A549 (cell line): ENCODE results near the gene BIRC7. TPM values are rescaled to one million over a fixed set of nuclear protein-coding genes. Genes with fewer than 3 reads are reported as not detected.

ENCODE experiments used
- ATAC-seq, 2 experiments: fragments of 200-7000 bp in 1 of 2; fragments of >200 bp in 1 of 2; cut with Nextera tagmentation in 1 of 2; cut with Tn5 transposase in 1 of 2; 3 replicates each; pipeline versions ENCODE4 v1.8.0 to v1.9.1; 2018 to 2020; ENCODE audit warnings: mild to moderate bottlenecking in 1 of 2, moderate library complexity in 1 of 2
- CTCF ChIA-PET: fragments of 300-600 bp; sonication (Branson Sonifier 250); formaldehyde crosslinking; extraction: SDS; loops from one replicate; lab custom pipeline; 2021; ENCODE audit warnings: antibody characterized with exemption, inconsistent platforms; lab: Yijun Ruan, JAX
- POLR2A ChIA-PET: fragments of 350-600 bp; formaldehyde crosslinking; extraction: SDS; loops from one replicate; lab custom pipeline; 2021; ENCODE audit warnings: antibody characterized with exemption, inconsistent platforms; lab: Yijun Ruan, JAX
- DNase-seq, 2 experiments: peaks; one replicate each; pipeline versions ENCODE4 v3.0.0 to v3.0.0-alpha.2; 2011 to 2016; ENCODE audit warnings: low read depth in 1 of 2, low spot score in 1 of 2
- FAIRE-seq: peaks from 2 replicates; lab custom pipeline; 2011; peaks lifted over from hg19 to GRCh38; lab: Jason Lieb, UNC
- H3K27ac ChIP-seq, 2 experiments: fragments of >200 bp; sonication (Bioruptor Twin); formaldehyde crosslinking; 3 replicates each; pipeline ENCODE4 v1.5.1; 2016 to 2017
- H3K4me1 ChIP-seq: fragments of >200 bp; sonication (Bioruptor Twin); formaldehyde crosslinking; 3 replicates; pipeline ENCODE4 v1.6.1; 2016
- H3K4me2 ChIP-seq: fragments of >200 bp; sonication (Bioruptor Twin); formaldehyde crosslinking; 3 replicates; pipeline ENCODE4 v1.6.1; 2016
- H3K4me3 ChIP-seq: fragments of >200 bp; sonication (Bioruptor Twin); formaldehyde crosslinking; 3 replicates; pipeline ENCODE4 v1.5.1; 2016
- H3K9me3 ChIP-seq: fragments of >200 bp; sonication (Bioruptor Twin); formaldehyde crosslinking; 3 replicates; pipeline ENCODE4 v1.6.1; 2016
- BCL3 ChIP-seq: fragments of >200 bp; sonication (Bioruptor Twin); formaldehyde crosslinking; IDR thresholded peaks from 3 replicates; pipeline ENCODE4 v1.6.1; 2016
- BHLHE40 ChIP-seq: IDR thresholded peaks from 2 replicates; pipeline ENCODE4 v1.6.1; 2012; ENCODE audit warnings: low read depth, low read length, inconsistent platforms
- CBX2 ChIP-seq: fragments of 200-600 bp; sonication (generic); IDR thresholded peaks from 2 replicates; pipeline ENCODE4 v1.6.1; 2016; ENCODE audit warnings: low read depth, mild to moderate bottlenecking, borderline replicate concordance
- CBX8 ChIP-seq: fragments of 200-600 bp; sonication (generic); IDR thresholded peaks from 2 replicates; pipeline ENCODE4 v1.6.1; 2016
- CEBPB ChIP-seq, 2 experiments: fragments of >200 bp in 1 of 2; sonication (Bioruptor Twin) in 1 of 2; formaldehyde crosslinking in 1 of 2; IDR thresholded peaks; 2 replicates each; pipeline ENCODE4 v1.6.1; 2012 to 2016
- CHD4 ChIP-seq: fragments of 200-600 bp; sonication (generic); IDR thresholded peaks from 2 replicates; pipeline ENCODE4 v1.6.1; 2016; ENCODE audit warnings: antibody characterized with exemption, mild to moderate bottlenecking, borderline replicate concordance
- CTCF ChIP-seq: fragments of >200 bp; sonication (Bioruptor Twin); formaldehyde crosslinking; IDR thresholded peaks from 3 replicates; pipeline ENCODE4 v1.5.1; 2016
- EHF ChIP-seq: fragments of 250-450 bp; sonication (Bioruptor Pico); IDR thresholded peaks from 2 replicates; pipeline ENCODE4 v1.5.0; 2020; ENCODE audit warnings: mild to moderate bottlenecking
- EP300 ChIP-seq, 2 experiments: fragments of >200 bp; sonication (Bioruptor Twin); formaldehyde crosslinking; IDR thresholded peaks; 2 replicates in 1 of 2; 3 replicates in 1 of 2; pipeline ENCODE4 v1.6.1; 2016 to 2017
- FOSB ChIP-seq: fragments of 250-450 bp; sonication (Bioruptor Pico); IDR thresholded peaks from 2 replicates; pipeline ENCODE4 v1.5.0; 2020; ENCODE audit warnings: mild to moderate bottlenecking, moderate library complexity
- FOSL2 ChIP-seq, 2 experiments: fragments of 450-650 bp in 1 of 2; fragments of >200 bp in 1 of 2; sonication (Bioruptor Twin) in 1 of 2; formaldehyde crosslinking; IDR thresholded peaks; 2 replicates each; pipeline versions ENCODE4 v1.5.0 to v1.6.1; 2016 to 2020; ENCODE audit warnings: mild to moderate bottlenecking in 1 of 2, moderate library complexity in 1 of 2
- FOXS1 ChIP-seq: fragments of 250-450 bp; sonication (Bioruptor Pico); IDR thresholded peaks from 2 replicates; pipeline ENCODE4 v1.5.0; 2020; ENCODE audit warnings: mild to moderate bottlenecking, moderate library complexity
- HES2 ChIP-seq: fragments of >200 bp; sonication (Bioruptor Twin); formaldehyde crosslinking; IDR thresholded peaks from 2 replicates; pipeline ENCODE4 v1.6.1; 2016
- HOXB13 ChIP-seq: fragments of 250-450 bp; sonication (Bioruptor Pico); IDR thresholded peaks from 2 replicates; pipeline ENCODE4 v1.5.0; 2020; ENCODE audit warnings: low read depth, mild to moderate bottlenecking, moderate library complexity
- JUN ChIP-seq, 2 experiments: fragments of >200 bp; sonication (Bioruptor Twin); formaldehyde crosslinking; IDR thresholded peaks; 2 replicates in 1 of 2; 3 replicates in 1 of 2; pipeline ENCODE4 v1.6.1; 2016 to 2017
- MAZ ChIP-seq: fragments of 150-350 bp; IDR thresholded peaks from 2 replicates; pipeline ENCODE4 v1.6.1; 2014; ENCODE audit warnings: antibody characterized with exemption, low read depth, low read length, borderline replicate concordance
- MYC ChIP-seq: IDR thresholded peaks from 2 replicates; pipeline ENCODE4 v1.6.1; 2012; ENCODE audit warnings: mild to moderate bottlenecking, inconsistent platforms, low read length, improper control_type of control experiment, borderline replicate concordance
- NR3C1 ChIP-seq: fragments of >200 bp; sonication (Bioruptor Twin); formaldehyde crosslinking; IDR thresholded peaks from 3 replicates; pipeline ENCODE4 v1.6.1; 2017
- POLR2AphosphoS2 ChIP-seq: conservative IDR thresholded peaks from 2 replicates; pipeline ENCODE4 v1.6.1; 2012; ENCODE audit warnings: low read length, improper control_type of control experiment, inconsistent platforms
- RAD21 ChIP-seq, 2 experiments: fragments of >200 bp in 1 of 2; sonication (Bioruptor Twin) in 1 of 2; formaldehyde crosslinking in 1 of 2; IDR thresholded peaks in 1 of 2; conservative IDR thresholded peaks in 1 of 2; 2 replicates in 1 of 2; 3 replicates in 1 of 2; pipeline ENCODE4 v1.6.1; 2012 to 2018; ENCODE audit warnings: inconsistent platforms in 1 of 2
- RARB ChIP-seq: fragments of 250-450 bp; sonication (Bioruptor Pico); IDR thresholded peaks from 2 replicates; pipeline ENCODE4 v1.8.0; 2021; ENCODE audit warnings: mild to moderate bottlenecking, moderate library complexity
- REST ChIP-seq: fragments of 200-600 bp; sonication (generic); IDR thresholded peaks from 2 replicates; pipeline ENCODE4 v1.6.1; 2016; ENCODE audit warnings: antibody characterized with exemption, mild to moderate bottlenecking, moderate library complexity
- RFX5 ChIP-seq: fragments of 450-650 bp; IDR thresholded peaks from 2 replicates; pipeline ENCODE4 v1.7.1; 2014; ENCODE audit warnings: antibody characterized with exemption, mild to moderate bottlenecking, moderate library complexity
- SMC3 ChIP-seq: fragments of >200 bp; sonication (Bioruptor Twin); formaldehyde crosslinking; IDR thresholded peaks from 3 replicates; pipeline ENCODE4 v1.6.1; 2018; ENCODE audit warnings: inconsistent platforms
- TFCP2L1 ChIP-seq: fragments of 250-450 bp; sonication (Bioruptor Pico); IDR thresholded peaks from 2 replicates; pipeline ENCODE4 v1.5.0; 2021; ENCODE audit warnings: mild to moderate bottlenecking
- USF2 ChIP-seq: fragments of 450-650 bp; IDR thresholded peaks from 2 replicates; pipeline ENCODE4 v1.6.1; 2014; ENCODE audit warnings: antibody characterized with exemption
- ZC3H11A ChIP-seq: fragments of 450-650 bp; IDR thresholded peaks from 2 replicates; pipeline ENCODE4 v1.6.1; 2014; ENCODE audit warnings: antibody characterized with exemption, mild to moderate bottlenecking
- ZNF302 ChIP-seq: fragments of 250-450 bp; sonication (Bioruptor Pico); IDR thresholded peaks from 2 replicates; pipeline ENCODE4 v1.9.0; 2021; ENCODE audit warnings: inconsistent platforms, mild to moderate bottlenecking, moderate library complexity
- WGBS: methylation state at CpG from one replicate; pipeline ENCODE4 v1.1.6; 2017; ENCODE audit errors: missing lambda C conversion rate; 5-methylcytosine and 5-hydroxymethylcytosine counted together
- polyA plus RNA-seq, 4 experiments: library from polyadenylated mRNA; depleted of rRNA in 3 of 4; stranded (reverse); fragments of >200 nt; fragmentation: RNase III in 1 of 4; extraction: RNeasy Plus Mini Kit Qiagen cat#74134 plus additional on column Dnase treatment in 1 of 4; gene quantifications; 2 replicates in 3 of 4; 3 replicates in 1 of 4; pipeline ENCODE4 v1.2.3, GENCODE V29; 2011 to 2017

The BIRC7 gene
- polyA plus RNA-seq, 2 of the 4 experiments (the other 2 are of a cell fraction): 0.63 to 4.9 TPM

DNA sequence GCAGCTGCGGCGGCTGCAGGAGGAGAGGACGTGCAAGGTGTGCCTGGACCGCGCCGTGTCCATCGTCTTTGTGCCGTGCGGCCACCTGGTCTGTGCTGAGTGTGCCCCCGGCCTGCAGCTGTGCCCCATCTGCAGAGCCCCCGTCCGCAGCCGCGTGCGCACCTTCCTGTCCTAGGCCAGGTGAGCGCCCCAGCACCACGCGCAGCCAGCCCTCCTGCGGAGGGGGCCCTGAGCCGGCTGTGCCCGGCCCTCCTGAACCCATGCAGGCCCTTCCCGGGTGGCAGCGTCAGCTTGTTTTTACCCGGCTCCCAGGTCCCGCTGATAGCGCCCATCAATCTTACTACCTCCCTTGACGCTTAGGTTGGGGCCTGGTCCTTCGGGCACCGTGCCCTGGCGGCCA is 3.7 kb downstream of the BIRC7 start:
- POLR2A ChIA-PET: no interaction called here
- DNase-seq (no peak), FAIRE-seq (no peak), ATAC-seq (no peak)
- CTCF ChIA-PET: interaction anchor here (1.5 to 11.7 kb wide), 3 partner anchors 14 to 56 kb away, joined by 3 to 131 read pairs (median 60); partner anchors contain the start of gene NKAIN4
- H3K4me1 ChIP-seq: peaks cover 64% of the 10 kb centered on the region
- no peak overlapping the region for H3K4me2 ChIP-seq
- H3K27ac ChIP-seq: peak overlapping the region in 1 of 2 experiments; percentile 99; a peak in 4 of 6 replicates
- H3K9me3 ChIP-seq: no peaks in the 10 kb centered on the region
- no peak for TF ChIP-seq ZNF302 (CRISPR knock-in tag)
- TF ChIP-seq CHD4: no peak
- no peak for TF ChIP-seq RARB
- no peak for TF ChIP-seq MAZ
- no peak for TF ChIP-seq TFCP2L1 (CRISPR knock-in tag)
- no peak for TF ChIP-seq CBX8
- TF ChIP-seq FOSB: no peak
- TF ChIP-seq POLR2AphosphoS2: no peak
- TF ChIP-seq RAD21 (conservative IDR thresholded peaks at IDR 0.05 in 1 of 2, IDR thresholded peaks at IDR 0.05 in 1 of 2): no peak
- no peak for TF ChIP-seq FOXS1 (CRISPR knock-in tag)
- TF ChIP-seq JUN (IDR thresholded peaks at IDR 0.05): no peak
- no peak for TF ChIP-seq USF2
- TF ChIP-seq CEBPB (IDR thresholded peaks at IDR 0.05): no peak
- H3K4me3 ChIP-seq: no peak overlapping the region
- 97% methylated on average over 25 of the region's 30 CpGs for WGBS

GRCh38 chr20:63240004-63240403 is 4.3 kb downstream of the BIRC7 start:
- CTCF ChIA-PET: interaction anchor here (1.4 to 11.7 kb wide), 4 partner anchors 9 to 57 kb away, joined by 3 to 131 read pairs (median 32); partner anchors contain the start of gene NKAIN4
- H3K4me2 ChIP-seq: no peak overlapping the region
- peaks cover 58% of the 10 kb centered on the region for H3K4me1 ChIP-seq
- no peak overlapping the region for H3K4me3 ChIP-seq
- TF ChIP-seq EHF: no peak
- TF ChIP-seq NR3C1: no peak
- TF ChIP-seq EP300 (IDR thresholded peaks at IDR 0.05): no peak
- TF ChIP-seq CBX8: no peak
- TF ChIP-seq CBX2: no peak
- TF ChIP-seq BHLHE40: no peak
- TF ChIP-seq BCL3: no peak
- TF ChIP-seq HOXB13 (CRISPR knock-in tag): no peak
- TF ChIP-seq SMC3: no peak
- no peak for TF ChIP-seq MYC
- no peak for TF ChIP-seq REST
- no peak for TF ChIP-seq MAZ
- TF ChIP-seq ZC3H11A: no peak
- no peak for TF ChIP-seq HES2
- no peak for TF ChIP-seq CTCF
- no peak for TF ChIP-seq FOSL2 (IDR thresholded peaks at IDR 0.05)
- TF ChIP-seq FOSL2 (CRISPR knock-in tag; IDR thresholded peaks at IDR 0.05): no peak
- TF ChIP-seq RFX5: no peak
- TF ChIP-seq, all 56 proteins: peak for 0
- DNase-seq (no peak), FAIRE-seq (no peak), ATAC-seq (no peak)
- Histone ChIP-seq H3K27ac (peak overlapping the region; percentile 17 to 99; a peak in 4 of 6 replicates), H3K9me3 (no peaks in the 10 kb centered on the region)
- POLR2A ChIA-PET: no interaction called here
- WGBS: 87% methylated on average over 10 of the region's 11 CpGs
